Measurements from ENCODE around the gene CCDC102B.
"Not testable (repeated sequence)": the region's sequence is repeated elsewhere in the genome, so short reads cannot be mapped to it uniquely, and the experiment has no call there.

Gene CCDC102B

DNA sequence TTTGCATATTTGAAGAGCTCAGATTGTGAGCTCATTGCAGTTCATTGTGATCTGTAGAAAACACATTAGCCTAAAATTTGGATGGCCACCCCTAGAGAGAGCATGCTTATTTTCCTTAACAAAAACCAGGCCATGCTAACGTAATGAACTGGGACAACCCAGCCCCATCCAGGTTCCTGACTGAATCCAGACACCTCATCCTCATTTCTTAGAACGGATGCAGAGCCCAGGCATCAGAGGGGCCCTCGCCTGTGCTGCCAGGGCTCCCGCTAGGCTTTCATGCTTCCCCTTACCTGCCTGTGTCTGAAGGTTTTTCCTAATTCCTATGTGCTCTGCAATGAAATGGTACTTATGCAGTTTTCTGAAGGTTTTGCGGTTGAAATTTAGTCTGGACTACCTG is 171.1 kb downstream of the CCDC102B start:
- no peak for DNase-seq (ENCODE audit: low read depth in 2 of 3, low spot score in 1 of 3)

DNA sequence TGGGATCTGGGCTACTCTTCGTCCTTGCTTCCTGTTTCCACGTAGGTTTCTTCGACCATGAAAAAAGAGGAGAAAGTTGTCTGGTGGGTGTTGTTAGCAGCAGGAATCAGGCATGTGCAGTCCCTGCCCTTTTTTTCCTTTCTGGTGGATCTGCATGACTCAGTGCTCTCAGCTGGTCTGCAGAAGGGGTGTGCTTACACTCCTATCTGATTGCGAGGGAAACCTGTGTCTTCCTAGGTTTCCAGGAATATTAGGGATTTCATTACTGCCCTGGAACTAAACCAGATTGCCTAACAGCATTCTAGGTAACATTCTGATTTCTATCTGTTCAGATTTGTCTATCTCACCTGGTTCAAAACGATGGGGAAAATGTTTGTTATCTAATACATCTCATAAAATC is 174.3 kb downstream of the CCDC102B start:
- no peak for DNase-seq (ENCODE audit: low read depth in 2 of 3, low spot score in 1 of 3)

DNA sequence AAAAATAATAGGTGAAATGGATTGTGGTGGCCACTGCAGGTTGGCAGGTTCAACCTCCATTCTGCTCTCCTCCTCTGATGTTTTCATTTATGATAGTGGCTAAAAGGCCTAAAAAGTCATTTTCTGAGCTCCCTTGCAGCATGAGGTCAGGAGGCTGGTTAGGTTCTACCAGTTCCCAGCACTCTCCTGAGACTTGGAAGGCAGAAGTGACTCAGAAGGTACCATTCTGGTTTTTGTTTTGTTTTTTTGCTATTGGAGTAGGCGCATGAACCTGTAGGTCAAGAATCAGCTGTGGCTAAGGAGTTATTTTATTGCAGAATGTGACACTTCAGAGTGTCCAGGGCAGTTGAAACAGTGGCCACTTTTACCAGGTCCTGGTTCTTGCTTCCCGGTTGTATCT is 181.9 kb downstream of the CCDC102B start:
- DNase-seq (ENCODE audit: low read depth in 2 of 3, low spot score in 1 of 3), result no peak

DNA sequence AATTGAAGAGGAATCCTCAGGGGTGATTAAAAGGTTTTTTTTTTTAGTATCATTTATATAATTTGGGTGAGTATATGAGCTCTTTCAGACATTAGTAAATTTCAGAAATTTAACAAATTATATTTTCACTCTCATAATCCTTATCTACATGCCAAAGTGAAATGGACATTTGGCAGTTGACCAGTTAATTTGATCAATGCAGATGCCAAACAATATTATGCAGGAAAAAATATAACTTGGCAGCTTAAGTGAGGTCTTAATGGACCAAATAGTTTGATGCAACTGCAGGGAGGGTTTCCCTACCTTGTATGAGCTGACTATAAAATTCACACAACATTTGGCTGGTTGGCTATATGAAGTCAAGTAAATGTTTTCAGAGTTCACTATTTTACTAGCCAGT is 185.2 kb downstream of the CCDC102B start:
- no peak for DNase-seq (ENCODE audit: low read depth in 2 of 3, low spot score in 1 of 3)

DNA sequence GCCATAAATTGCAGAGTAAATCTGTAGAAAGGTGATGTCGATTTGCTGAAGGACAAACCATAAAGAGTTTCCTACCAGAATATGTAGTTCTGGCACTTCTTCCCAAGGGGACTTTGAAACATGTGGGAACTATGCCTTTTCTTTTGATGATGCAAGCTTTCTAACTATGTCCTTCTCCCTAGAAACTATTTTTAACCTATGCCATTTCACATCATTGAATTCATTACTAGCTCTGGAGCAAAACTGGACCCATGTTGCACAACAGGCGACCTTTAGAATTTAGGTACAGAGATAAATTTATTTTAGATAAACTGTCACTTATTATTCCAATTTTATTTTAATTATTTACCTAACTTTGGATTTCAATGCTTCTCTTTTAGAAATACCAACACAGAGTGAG is 186.5 kb downstream of the CCDC102B start:
- DNase-seq (ENCODE audit: low read depth in 2 of 3, low spot score in 1 of 3), result no peak

DNA sequence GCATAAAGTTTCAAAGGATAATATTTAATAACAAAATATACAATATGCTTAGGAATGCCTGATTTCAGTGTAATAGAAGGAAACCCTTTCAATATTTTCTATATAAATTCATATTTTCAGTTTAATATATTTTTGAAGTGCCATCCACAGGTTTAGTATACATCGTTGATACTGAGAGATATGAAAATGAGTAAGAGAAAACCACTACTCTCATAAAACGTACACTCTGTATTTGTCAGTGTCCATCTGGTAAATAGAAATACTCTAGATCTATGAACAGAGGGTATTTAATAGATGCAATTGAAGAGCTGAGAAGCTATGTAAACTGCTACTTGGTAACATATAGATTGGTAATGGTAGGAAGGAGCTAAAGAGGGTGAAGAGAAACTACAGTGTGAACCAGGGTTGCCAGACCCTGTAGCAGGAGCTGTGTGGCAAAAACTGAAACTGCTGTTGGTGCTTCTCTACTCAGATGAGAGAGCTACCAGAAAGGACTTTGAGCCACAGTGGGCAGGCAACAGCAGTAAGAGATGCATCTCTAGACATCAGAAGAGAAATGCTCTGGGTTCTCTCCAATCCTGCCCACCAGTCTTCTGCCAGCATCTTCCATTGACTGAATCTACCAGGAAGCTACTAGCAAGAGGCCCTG is 187.4 kb downstream of the CCDC102B start:
- no peak for DNase-seq (ENCODE audit: low read depth in 2 of 3, low spot score in 1 of 3)

DNA sequence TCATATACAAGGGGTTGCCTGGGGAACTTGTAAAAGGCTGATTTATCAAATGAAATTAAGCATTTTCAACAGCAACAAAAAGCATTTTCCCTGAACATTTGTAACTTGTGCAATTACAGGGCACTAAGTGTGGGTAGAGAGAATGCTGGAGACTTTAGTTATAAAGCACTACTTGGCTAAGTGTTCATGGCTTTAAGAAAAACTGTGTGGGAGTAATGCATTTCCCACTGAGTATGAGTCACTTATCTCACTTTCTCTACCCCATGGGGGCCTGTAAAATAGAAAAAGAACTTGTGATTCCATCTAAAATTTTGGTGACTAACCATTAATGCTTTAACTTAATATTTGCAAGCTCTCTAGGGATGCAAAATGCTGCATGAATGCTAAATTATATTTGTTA is 193.4 kb downstream of the CCDC102B start:
- DNase-seq (ENCODE audit: low read depth in 2 of 3, low spot score in 1 of 3), result no peak

DNA sequence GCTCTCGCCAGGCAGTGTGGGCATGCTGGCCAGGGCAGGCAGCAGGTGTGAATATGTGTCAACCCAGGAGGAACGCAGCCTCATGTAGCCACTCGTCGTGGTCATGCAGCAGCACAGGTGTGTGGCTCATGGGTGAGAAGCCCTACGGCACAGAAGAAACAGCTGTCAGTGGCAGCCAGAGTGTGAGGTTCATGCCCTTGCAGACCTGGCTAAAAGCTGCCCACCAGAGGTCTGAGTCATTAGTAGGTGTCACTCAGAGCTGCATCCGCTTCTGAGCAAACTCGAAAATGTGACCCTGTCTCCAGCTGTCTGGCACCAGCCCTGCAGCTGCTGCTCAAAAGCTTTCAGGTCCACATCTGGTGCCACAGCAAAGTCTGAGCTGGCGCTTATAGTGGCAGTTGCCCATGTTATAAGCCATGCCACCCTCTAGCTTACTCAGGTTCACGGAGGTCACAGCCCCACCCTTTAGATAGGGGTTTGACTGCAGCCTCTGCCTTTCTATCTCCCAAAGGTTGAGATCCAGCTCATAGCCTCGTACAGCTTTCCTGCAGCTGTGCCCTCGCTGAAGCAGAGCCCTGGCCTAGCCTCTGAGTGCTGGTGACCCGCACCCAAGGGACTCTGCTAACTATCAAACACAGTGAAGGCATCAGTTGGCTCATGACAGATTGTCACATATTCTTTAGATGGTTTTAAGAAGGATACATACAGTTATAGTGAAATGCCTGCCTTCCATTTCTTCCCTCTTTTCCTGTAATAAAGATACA is 195.0 kb downstream of the CCDC102B start:
- no peak for DNase-seq (ENCODE audit: low read depth in 2 of 3, low spot score in 1 of 3)

DNA sequence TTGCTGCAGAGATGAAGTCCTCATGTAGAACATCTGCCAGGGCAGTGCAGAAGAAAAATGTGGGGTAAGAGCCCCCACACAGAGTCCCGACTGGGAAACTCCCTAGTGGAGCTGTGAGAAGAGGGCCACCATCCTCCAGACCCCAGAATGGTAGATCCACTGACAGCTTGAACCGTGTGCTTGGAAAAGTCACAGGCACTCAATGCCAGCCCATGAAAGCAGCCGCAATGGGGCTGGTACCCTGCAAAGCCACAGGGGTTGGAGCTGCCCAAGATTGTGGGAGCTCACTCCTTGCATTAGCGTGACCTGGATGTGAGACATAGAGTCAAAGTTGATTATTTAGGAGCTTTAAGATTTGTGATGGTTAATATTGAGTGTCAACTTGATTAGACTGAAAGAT is 197.8 kb downstream of the CCDC102B start:
- DNase-seq (ENCODE audit: low read depth in 2 of 3, low spot score in 1 of 3), result no peak

DNA sequence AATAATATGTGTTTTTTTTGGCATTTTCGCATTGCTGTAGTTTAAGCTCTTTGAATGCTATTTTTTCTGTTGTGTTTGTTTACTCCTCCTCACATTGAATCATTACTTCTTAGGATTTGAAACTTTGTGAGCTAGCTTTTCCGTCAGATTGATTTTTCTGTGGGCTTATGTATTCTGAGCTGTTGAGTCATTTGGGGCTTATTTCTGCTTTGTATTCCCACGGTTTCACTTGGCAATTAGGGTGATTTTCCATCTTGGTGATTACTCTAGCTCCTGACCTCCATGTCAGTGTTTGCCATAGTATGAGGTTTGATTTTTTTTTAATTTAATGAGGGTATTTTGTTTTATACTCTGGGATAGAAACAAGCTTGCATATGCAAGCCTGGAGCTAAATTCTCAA is 200.0 kb downstream of the CCDC102B start:
- no peak for DNase-seq (ENCODE audit: low read depth in 2 of 3, low spot score in 1 of 3)

DNA sequence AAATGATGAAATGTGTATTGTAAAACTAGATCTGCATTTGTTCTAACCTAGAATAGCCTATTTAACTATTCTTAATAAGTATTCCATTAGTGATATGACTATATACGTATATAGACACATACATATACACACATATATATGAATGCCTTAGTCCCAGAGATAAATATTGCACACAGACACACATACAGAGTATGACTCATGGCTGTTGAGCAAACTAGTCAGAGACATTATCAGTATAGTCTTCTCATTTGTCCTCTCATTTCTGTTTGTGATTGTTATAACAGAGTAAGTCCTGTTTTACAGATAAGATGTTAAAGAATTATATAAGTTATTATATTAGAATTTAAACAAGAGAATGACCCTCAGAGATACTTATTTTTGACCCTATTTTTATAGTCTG is 202.5 kb downstream of the CCDC102B start:
- DNase-seq (ENCODE audit: low read depth in 2 of 3, low spot score in 1 of 3), result no peak

DNA sequence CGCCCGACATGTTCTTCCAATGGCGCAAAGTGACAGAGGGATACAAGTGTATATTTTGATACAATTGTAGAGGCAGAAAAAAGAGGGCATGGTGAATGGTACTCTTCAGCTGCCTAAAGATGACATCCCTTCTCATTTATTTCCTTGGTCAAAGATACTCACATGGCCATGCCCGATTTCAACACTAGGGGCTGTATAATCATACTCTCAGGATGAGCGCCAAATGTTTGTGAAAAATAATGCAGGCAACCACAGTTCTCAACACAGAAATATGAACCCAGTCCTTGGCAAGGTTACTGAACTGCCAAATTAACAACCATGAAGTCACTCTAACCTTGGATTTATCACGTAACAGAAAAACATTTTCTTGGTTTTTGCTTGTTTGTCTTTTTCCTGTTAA is 204.4 kb downstream of the CCDC102B start:
- DNase-seq (ENCODE audit: low read depth in 2 of 3, low spot score in 1 of 3), result no peak

DNA sequence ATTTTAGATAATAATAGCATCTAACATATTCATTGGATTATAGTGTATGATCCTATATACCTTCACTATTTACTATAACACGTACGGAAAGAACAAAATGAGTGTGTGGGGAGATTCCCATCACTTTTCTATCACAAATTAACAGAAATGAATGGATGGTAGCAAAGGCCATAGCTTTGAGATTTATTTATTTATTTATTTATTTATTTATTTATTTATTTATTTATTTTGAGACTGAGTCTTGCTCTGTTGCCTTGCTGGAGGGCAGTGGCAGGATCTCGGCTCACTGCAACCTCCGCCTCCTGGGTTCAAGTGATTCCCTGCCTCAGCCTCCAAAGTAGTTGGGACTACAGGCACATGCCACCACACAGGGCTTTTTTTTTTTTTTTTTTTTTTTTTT is 208.3 kb downstream of the CCDC102B start:
- DNase-seq (ENCODE audit: low read depth in 2 of 3, low spot score in 1 of 3), result not testable (repeated sequence)

DNA sequence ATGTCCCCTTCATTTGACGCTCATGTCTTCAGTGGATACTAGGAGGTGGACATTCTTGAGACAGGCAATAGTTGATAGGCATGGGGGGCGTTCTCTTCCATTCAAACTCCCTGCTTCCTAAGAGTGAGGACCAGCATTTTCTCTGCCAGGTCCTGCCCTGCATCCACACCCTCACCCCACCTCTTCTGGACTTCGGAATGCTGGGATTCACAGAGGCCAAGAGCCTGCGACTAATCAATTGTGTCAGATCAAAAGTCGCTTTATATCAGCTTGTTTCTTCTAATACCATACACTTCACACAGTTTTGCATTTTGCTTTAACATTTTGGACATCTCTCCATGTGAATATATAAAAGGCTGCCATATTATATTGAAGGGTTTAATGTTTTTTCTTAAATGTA is 210.7 kb downstream of the CCDC102B start:
- DNase-seq (ENCODE audit: low read depth in 2 of 3, low spot score in 1 of 3), result no peak

DNA sequence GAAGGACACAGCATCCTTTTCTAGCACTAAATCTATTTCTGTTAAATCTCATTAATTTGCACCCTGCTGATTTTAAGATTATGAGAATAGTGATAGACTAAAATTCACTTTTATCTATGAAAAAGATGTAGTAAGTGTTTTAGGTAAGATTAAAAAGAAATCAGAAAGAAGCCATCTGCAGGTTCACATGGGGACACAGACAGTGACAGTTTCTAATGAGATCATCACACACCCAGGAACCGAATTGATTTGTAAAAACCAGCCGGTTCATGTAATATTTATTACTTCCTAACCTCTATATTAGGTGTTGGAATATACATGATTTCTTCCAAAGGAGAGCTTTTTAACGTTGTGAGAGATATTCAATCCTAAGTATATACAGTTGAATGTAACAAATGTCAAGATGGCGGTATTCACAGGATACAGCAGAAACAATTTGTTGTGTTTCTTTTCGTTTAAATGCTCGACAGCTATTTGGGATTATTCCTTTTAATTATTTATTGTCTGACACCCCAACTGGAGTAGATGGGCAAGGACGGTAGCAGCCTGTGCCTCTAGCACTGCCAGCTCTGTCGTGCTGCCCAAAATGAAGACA is 223.4 kb downstream of the CCDC102B start:
- DNase-seq (ENCODE audit: low read depth in 2 of 3, low spot score in 1 of 3), result no peak

DNA sequence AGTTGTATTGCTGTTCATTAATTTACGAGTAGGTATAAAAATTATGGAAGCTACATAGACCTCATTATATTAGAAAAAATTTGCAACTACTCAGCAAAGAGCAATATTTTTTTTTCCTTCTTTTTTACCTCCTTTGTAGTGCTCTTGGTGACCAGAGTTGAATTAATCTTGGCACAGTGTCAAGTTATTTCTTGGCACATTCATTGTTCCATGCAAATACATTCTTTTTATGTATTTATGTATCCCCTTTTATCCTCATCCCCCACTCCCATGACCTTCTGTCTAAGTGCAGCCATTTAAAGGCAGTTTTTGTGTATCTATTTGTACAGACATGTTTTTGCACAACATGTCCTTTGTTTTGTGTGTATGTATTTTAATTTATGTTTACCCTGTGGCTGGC is 224.5 kb downstream of the CCDC102B start:
- no peak for DNase-seq (ENCODE audit: low read depth in 2 of 3, low spot score in 1 of 3)

DNA sequence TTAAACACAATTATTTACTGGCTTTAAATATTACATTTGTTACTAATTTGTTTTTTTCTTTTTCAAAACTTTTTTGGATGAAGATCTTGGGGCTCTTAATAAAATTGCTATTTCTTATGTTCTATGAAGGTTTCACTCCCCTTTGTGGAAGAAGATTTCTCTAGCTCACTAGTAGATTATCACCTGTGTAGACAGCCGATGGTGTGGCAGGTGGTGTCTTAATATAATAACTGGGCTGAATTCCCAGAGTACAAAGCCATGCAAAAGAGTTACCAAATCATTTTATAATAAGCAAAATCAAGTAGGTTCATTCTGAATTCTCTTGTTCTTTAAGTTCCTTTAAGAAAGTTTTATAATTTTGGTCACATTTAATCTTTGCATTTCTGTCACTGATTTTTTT is 233.7 kb downstream of the CCDC102B start:
- DNase-seq (ENCODE audit: low read depth in 2 of 3, low spot score in 1 of 3), result no peak

DNA sequence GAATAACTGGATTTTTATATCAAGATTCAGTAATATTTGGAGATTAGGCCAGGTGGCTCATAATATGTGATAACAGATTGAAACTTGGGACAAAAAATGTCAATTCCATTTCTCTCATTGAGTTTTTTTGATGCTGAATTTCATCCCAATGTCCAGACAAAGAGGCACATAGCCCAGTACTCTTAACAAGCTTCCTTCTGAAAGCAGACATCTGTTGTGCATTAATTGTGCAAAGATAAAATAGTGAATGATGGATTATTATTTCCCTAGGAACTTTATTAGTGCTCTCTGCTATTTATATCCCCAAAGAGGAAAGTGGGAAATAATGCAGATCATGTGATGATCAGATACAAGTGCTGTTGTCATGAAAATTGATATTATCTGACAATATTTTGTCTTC is 234.1 kb downstream of the CCDC102B start:
- no peak for DNase-seq (ENCODE audit: low read depth in 2 of 3, low spot score in 1 of 3)

DNA sequence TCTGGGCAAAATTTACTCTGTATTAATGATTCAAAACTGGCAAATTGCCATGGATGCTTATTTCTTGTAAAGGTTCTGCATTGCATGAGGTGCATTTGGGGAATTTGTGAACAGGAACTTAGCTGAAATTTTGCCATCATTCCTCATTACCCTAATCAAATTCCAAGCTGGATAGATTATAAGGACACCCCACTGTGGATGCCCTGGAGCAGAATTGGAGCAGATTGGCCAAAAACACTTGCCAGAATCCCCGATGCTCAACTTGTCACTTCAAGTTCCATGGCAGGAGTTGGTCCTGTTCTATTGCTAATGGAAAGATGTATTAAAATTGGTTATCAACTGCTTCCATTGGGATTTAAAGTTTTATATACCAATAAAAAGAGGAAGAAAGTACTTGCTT is 237.9 kb downstream of the CCDC102B start:
- no peak for DNase-seq (ENCODE audit: low read depth in 2 of 3, low spot score in 1 of 3)

DNA sequence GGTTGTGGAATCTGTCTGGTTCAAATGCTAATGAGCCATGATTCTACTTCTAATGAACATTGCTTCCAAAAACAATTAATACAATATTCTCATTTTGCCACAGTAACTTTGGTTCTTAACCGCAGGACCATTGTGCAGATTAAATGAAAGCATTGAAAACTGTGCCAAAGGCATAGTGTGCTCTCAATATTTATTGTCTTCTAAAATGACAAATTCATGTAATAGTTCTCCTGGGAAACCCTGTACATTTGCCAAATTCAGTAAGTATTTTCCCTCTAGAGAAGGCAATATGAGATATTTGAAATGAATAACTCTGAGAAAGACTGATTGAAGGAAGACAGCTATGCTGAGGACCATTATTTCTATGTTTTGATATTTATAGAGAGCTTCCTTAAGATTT is 246.3 kb downstream of the CCDC102B start:
- no peak for DNase-seq (ENCODE audit: low read depth in 2 of 3, low spot score in 1 of 3)

DNA sequence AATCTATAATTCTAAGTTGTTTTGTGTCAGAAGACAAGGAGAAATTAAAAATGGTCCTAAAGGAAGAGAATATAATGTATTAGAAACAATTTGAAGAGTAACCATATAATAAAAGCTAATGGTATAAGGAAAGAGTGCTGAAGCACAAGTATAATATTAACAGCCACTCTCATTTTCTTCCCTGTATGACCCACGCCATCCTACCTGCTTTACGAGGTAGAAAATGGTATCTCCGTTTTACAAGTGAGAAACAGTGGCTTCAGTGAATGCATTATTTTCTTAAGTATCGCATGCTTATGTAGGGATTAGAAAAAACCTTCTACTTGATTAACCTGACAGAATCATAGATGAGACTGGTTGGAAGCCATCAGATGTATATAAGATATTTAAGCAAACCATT is 266.2 kb downstream of the CCDC102B start:
- DNase-seq (ENCODE audit: low read depth in 2 of 3, low spot score in 1 of 3), result no peak

DNA sequence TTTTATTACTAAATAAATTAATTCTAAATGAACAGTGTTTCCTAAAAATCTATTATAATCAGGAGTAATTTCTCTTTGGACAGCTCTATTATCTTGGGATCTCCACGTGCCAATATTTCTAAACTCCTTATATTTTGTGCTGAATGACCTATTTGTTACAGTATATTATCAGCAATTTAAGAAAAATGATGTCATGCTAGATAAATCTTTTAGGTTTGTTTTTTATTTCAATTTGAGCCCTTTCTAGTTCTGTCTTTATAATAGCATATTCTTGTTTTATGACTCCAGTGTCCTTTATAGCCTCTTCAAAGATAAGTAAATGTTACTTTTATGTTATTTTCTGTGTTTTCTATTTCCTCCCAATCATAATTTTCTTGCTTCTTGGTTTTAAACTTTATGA is 269.2 kb downstream of the CCDC102B start:
- DNase-seq (ENCODE audit: low read depth in 2 of 3, low spot score in 1 of 3), result no peak

DNA sequence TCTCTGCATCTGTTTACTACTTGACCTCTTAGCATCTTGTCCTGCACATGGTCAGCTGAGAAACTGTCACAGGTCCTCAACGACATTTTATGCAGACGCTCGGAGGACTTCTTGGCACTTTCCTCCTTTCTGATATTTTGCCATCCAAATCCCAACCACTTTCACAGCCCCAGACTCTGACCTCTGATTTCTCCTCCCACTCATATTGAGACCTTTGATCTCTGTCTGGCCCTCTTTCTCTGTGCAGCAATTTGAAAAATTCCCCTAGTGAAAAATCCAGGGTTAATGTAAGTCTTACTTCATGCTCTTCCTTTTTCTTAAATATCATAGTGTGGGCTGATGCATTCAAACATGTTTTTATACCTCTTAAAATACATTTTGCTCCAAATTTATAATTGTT is 273.8 kb downstream of the CCDC102B start:
- no peak for DNase-seq (ENCODE audit: low read depth in 2 of 3, low spot score in 1 of 3)
